CD8-positive, alpha-beta memory T cell (primary cell): ENCODE data around the gene TMEM8B. TPM values are rescaled to one million over a fixed set of nuclear protein-coding genes. Genes with fewer than 3 reads are reported as not detected.

Experiments used
- CTCF ChIA-PET: fragments of 350-600 bp; sonication (Branson Sonifier 250); formaldehyde crosslinking; loops from one replicate; lab custom pipeline; 2021; ENCODE audit warnings: antibody characterized with exemption; lab: Charles Lee
- POLR2A ChIA-PET: fragments of 350-600 bp; sonication (Branson Sonifier 250); formaldehyde crosslinking; loops from one replicate; lab custom pipeline; 2021; ENCODE audit warnings: antibody characterized with exemption; lab: Charles Lee
- DNase-seq, 5 donors: peaks; one replicate each; pipeline versions ENCODE4 v3.0.0 to v3.0.0-alpha.2; 2020 to 2022; ENCODE audit warnings: mixed read lengths in 1 of 5
- H3K27ac ChIP-seq: one replicate; pipeline ENCODE4 v1.7.0; 2013; ENCODE audit warnings: low read depth, mild to moderate bottlenecking, low read length, moderate library complexity
- H3K27me3 ChIP-seq: 2 replicates; pipeline ENCODE4 v1.7.0; 2013; ENCODE audit warnings: low read length, mild to moderate bottlenecking; ENCODE audit not compliant: insufficient read depth, poor library complexity, severe bottlenecking
- H3K36me3 ChIP-seq: 2 replicates; pipeline ENCODE4 v1.7.0; 2013; ENCODE audit warnings: mild to moderate bottlenecking, low read length, moderate library complexity; ENCODE audit not compliant: insufficient read depth
- H3K4me1 ChIP-seq: 2 replicates; pipeline ENCODE4 v1.7.0; 2013; ENCODE audit warnings: mild to moderate bottlenecking, low read length, moderate library complexity; ENCODE audit not compliant: insufficient read depth
- H3K4me3 ChIP-seq: 2 replicates; pipeline ENCODE4 v1.7.0; 2013; ENCODE audit warnings: mild to moderate bottlenecking, low read length
- H3K9me3 ChIP-seq: 2 replicates; pipeline ENCODE4 v1.7.0; 2013; ENCODE audit warnings: mild to moderate bottlenecking, low read length
- H3K27ac Mint-ChIP-seq, 8 donors: one replicate each; pipeline ENCODE4 v1.8.0; 2020 to 2021; ENCODE audit warnings: mixed read lengths in 8 of 8, mild to moderate bottlenecking in 6 of 8, inconsistent platforms in 3 of 8, moderate library complexity in 3 of 8
- H3K27me3 Mint-ChIP-seq, 2 donors: one replicate each; pipeline ENCODE4 v1.8.0; 2020 to 2021; ENCODE audit warnings: mixed read lengths in 2 of 2, mild to moderate bottlenecking in 1 of 2, moderate library complexity in 1 of 2
- H3K36me3 Mint-ChIP-seq, 3 donors: one replicate each; pipeline ENCODE4 v1.8.0; 2020 to 2021; ENCODE audit warnings: mixed read lengths in 3 of 3, inconsistent platforms in 1 of 3, mild to moderate bottlenecking in 1 of 3
- H3K4me1 Mint-ChIP-seq, 3 donors: one replicate each; pipeline ENCODE4 v1.8.0; 2020 to 2021; ENCODE audit warnings: mixed read lengths in 3 of 3, inconsistent platforms in 1 of 3, mild to moderate bottlenecking in 1 of 3
- H3K4me3 Mint-ChIP-seq, 7 donors: one replicate each; pipeline ENCODE4 v1.8.0; 2020 to 2021; ENCODE audit warnings: mixed read lengths in 7 of 7, mild to moderate bottlenecking in 6 of 7, moderate library complexity in 4 of 7, inconsistent platforms in 2 of 7
- H3K9me3 Mint-ChIP-seq, 5 donors: one replicate each; pipeline ENCODE4 v1.8.0; 2020 to 2022; ENCODE audit warnings: mixed read lengths in 5 of 5, mild to moderate bottlenecking in 3 of 5, moderate library complexity in 2 of 5, inconsistent platforms in 1 of 5
- polyA plus RNA-seq: library from polyadenylated mRNA; unstranded; fragments of 300-500 nt; fragmentation: Illumina TruSeq; gene quantifications from one replicate; pipeline ENCODE4 v1.2.3, GENCODE V29; 2021
- total RNA-seq, 2 experiments: library from RNA; stranded (reverse); gene quantifications; one replicate each; pipeline ENCODE4 v1.2.3, GENCODE V29; 2021

TMEM8B gene
- total and polyA plus RNA-seq, 3 experiments from 2014 or later, result 2.1 to 3.0 (median 3.0) TPM

DNA sequence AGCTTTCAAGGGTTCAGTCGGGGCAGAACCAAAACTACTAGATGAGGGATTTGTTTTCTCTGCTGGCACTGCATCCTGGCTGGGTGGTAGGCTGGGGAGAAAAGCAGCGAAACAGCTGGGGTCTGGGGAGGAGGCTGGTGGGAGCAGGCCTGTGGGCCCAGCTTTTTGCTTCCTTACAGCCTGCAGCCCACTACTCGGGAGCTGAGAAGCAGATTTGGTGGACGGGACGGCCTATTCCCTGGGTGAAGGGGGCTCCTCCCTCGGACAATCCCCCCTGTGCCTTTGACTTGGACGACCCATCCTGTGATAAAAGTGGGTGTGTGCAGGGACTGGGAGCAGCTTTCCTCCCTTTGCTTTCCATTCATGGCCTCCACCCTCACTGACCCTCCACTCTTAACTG lies 28.5 kb upstream of the TMEM8B start:
- Histone ChIP-seq H3K27me3 (no peaks in the 10 kb centered on the region), H3K27ac (no peak overlapping the region), H3K9me3 (no peaks in the 10 kb centered on the region), H3K4me3 (no peak overlapping the region), H3K4me1 (no peaks in the 10 kb centered on the region), H3K36me3 (peaks cover 3% of the 10 kb centered on the region)
- peaks cover 5 to 47% (median 17%) of the 10 kb centered on the region in 3 donors for H3K36me3 Mint-ChIP-seq
- peak overlapping the region in 1 of 8 donors; percentile 17 for H3K27ac Mint-ChIP-seq
- H3K4me3 Mint-ChIP-seq, result no peak overlapping the region
- no peak for DNase-seq
- H3K27me3 Mint-ChIP-seq, result peaks cover 0 to 1% of the 10 kb centered on the region in 2 donors
- CTCF ChIA-PET, result interaction anchor here (1.2 to 2.3 kb wide), 2 partner anchors 10 to 24 kb away, joined by 5 read pairs; no protein-coding TSS in a partner anchor
- POLR2A ChIA-PET, result no interaction called here
- H3K9me3 Mint-ChIP-seq, result no peaks in the 10 kb centered on the region
- no peaks in the 10 kb centered on the region for H3K4me1 Mint-ChIP-seq

- Histone ChIP-seq H3K27me3 (no peaks in the 10 kb centered on the region), H3K4me1 (no peaks in the 10 kb centered on the region), H3K9me3 (no peaks in the 10 kb centered on the region), H3K27ac (no peak overlapping the region), H3K36me3 (peaks cover 3% of the 10 kb centered on the region), H3K4me3 (no peak overlapping the region)
- Mint-ChIP-seq H3K9me3 (no peaks in the 10 kb centered on the region), H3K4me1 (no peaks in the 10 kb centered on the region), H3K27ac (peak overlapping the region in 3 of 8 donors; percentile 11 to 66 (median 18)), H3K36me3 (peaks cover 5 to 55% (median 18%) of the 10 kb centered on the region in 3 donors), H3K4me3 (no peak overlapping the region), H3K27me3 (peaks cover 0 to 1% of the 10 kb centered on the region in 2 donors)
- ChIA-PET POLR2A (interaction anchor here (0.6 kb wide), 1 partner anchor 25 kb away, joined by 5 read pairs; no protein-coding TSS in a partner anchor), CTCF (interaction anchor here (1.2 to 2.3 kb wide), 2 partner anchors 11 to 23 kb away, joined by 5 read pairs; no protein-coding TSS in a partner anchor)
- DNase-seq, result no peak
Measured at GRCh38 chr9:35801328-35802128, 27.5 kb upstream of the TMEM8B start.

GRCh38 chr9:35806101-35806500 lies 22.9 kb upstream of the TMEM8B start:
- Mint-ChIP-seq H3K27ac (peak overlapping the region in 1 of 8 donors; percentile 74), H3K36me3 (peaks cover 5 to 63% (median 14%) of the 10 kb centered on the region in 3 donors), H3K9me3 (no peaks in the 10 kb centered on the region), H3K4me3 (no peak overlapping the region), H3K4me1 (peaks cover under 1 to 6% (median 3%) of the 10 kb centered on the region in 3 donors), H3K27me3 (no peaks in the 10 kb centered on the region)
- Histone ChIP-seq H3K36me3 (peaks cover 3% of the 10 kb centered on the region), H3K4me1 (peaks cover under 1% of the 10 kb centered on the region), H3K27me3 (no peaks in the 10 kb centered on the region), H3K4me3 (no peak overlapping the region), H3K9me3 (no peaks in the 10 kb centered on the region), H3K27ac (no peak overlapping the region)
- ChIA-PET CTCF (interaction anchor here (0.7 kb wide), 1 partner anchor 76 kb away, joined by 3 read pairs; no protein-coding TSS in a partner anchor), POLR2A (no interaction called here)
- no peak for DNase-seq

DNA sequence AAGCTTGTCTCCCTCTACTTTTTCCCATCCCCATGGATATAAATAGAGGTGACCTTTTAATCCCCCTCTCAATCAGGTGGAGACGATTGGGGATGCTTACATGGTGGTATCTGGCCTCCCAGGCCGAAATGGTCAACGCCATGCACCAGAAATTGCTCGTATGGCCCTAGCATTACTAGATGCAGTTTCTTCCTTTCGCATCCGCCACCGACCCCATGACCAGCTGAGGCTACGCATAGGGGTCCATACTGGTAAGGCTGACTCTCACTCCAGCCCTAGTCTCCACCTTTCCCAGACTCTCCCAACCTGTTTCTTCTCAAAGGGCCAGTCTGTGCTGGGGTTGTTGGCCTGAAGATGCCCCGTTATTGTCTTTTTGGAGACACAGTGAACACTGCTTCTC lies 20.6 kb upstream of the TMEM8B start:
- no peaks in the 10 kb centered on the region for H3K27me3 ChIP-seq
- peaks cover 21 to 30% (median 24%) of the 10 kb centered on the region in 3 donors for H3K4me1 Mint-ChIP-seq
- no peak overlapping the region for H3K4me3 ChIP-seq
- peaks cover 0 to 47% (median 6%) of the 10 kb centered on the region in 3 donors for H3K36me3 Mint-ChIP-seq
- peaks cover 3% of the 10 kb centered on the region for H3K36me3 ChIP-seq
- no peaks in the 10 kb centered on the region for H3K9me3 ChIP-seq
- peaks cover 0 to 4% of the 10 kb centered on the region in 2 donors for H3K27me3 Mint-ChIP-seq
- no peaks in the 10 kb centered on the region for H3K9me3 Mint-ChIP-seq
- H3K4me3 Mint-ChIP-seq, result no peak overlapping the region
- H3K27ac Mint-ChIP-seq, result peak overlapping the region in 3 of 8 donors; percentile 65 to 74 (median 68)
- ChIA-PET CTCF (interaction anchor here (1.2 to 1.9 kb wide), 2 partner anchors 18 kb away, joined by 5 to 7 read pairs; no protein-coding TSS in a partner anchor), POLR2A (no interaction called here)
- no peak overlapping the region for H3K27ac ChIP-seq
- peaks cover 20% of the 10 kb centered on the region for H3K4me1 ChIP-seq
- no peak for DNase-seq

DNA sequence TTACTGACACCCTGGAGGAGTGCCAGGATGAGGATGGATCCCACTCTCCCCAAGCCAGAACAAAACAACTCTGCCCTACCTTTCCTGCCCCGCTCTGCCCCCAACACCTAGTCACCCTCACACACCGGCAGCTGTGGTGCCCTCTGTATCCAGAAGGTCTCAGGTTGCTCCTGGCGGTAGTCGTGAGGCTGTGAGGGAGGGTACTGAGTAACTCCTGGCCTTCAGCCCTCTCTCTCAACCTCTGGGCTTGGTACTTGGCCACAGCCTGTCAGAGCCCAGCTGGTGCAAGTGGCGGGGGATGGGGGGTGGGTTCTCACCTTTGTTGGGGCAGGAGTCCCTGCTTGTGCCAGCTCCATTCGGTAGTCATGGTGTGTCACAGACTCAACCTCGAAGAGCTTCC lies 18.9 kb upstream of the TMEM8B start:
- CTCF ChIA-PET, result interaction anchor here (1.0 kb wide), 1 partner anchor 75 kb away, joined by 5 read pairs; no protein-coding TSS in a partner anchor
- H3K27ac ChIP-seq, result no peak overlapping the region
- H3K36me3 Mint-ChIP-seq, result peaks cover 0 to 44% (median 5%) of the 10 kb centered on the region in 3 donors
- H3K27ac Mint-ChIP-seq, result peak overlapping the region in 7 of 8 donors; percentile 36 to 98 (median 64)
- H3K9me3 Mint-ChIP-seq, result no peaks in the 10 kb centered on the region
- H3K4me3 Mint-ChIP-seq, result no peak overlapping the region
- H3K4me1 Mint-ChIP-seq, result peaks cover 31 to 41% (median 36%) of the 10 kb centered on the region in 3 donors
- H3K27me3 Mint-ChIP-seq, result peaks cover 0 to 4% of the 10 kb centered on the region in 2 donors
- no peaks in the 10 kb centered on the region for H3K27me3 ChIP-seq
- H3K9me3 ChIP-seq, result no peaks in the 10 kb centered on the region
- no peak overlapping the region for H3K4me3 ChIP-seq
- H3K4me1 ChIP-seq, result peaks cover 29% of the 10 kb centered on the region
- POLR2A ChIA-PET, result no interaction called here
- no peak for DNase-seq
- peaks cover 2% of the 10 kb centered on the region for H3K36me3 ChIP-seq

GRCh38 chr9:35811381-35812024 lies 17.5 kb upstream of the TMEM8B start:
- no peak for DNase-seq
- Mint-ChIP-seq H3K9me3 (no peaks in the 10 kb centered on the region), H3K4me3 (peak overlapping the region; percentile 83 to 92 (median 91)), H3K27ac (peak overlapping the region; percentile 92 to 99 (median 98)), H3K36me3 (peaks cover 0 to 36% (median 4%) of the 10 kb centered on the region in 3 donors), H3K27me3 (peaks cover 0 to 7% of the 10 kb centered on the region in 2 donors), H3K4me1 (peaks cover 36 to 49% (median 43%) of the 10 kb centered on the region in 3 donors)
- peak overlapping the region; percentile 62 for H3K27ac ChIP-seq
- CTCF ChIA-PET, result interaction anchor here (0.8 to 3.6 kb wide), 11 partner anchors 8 to 194 kb away, joined by 3 to 16 read pairs (median 6); partner anchors contain the start of genes CCDC107 and RMRP
- POLR2A ChIA-PET, result interaction anchor here (1.1 to 1.3 kb wide), 2 partner anchors 18 to 80 kb away, joined by 3 to 8 read pairs; partner anchors contain the start of genes CREB3, FAM221B, TLN1 and TMEM8B
- peak overlapping the region; percentile 56 for H3K4me3 ChIP-seq
- H3K36me3 ChIP-seq, result no peaks in the 10 kb centered on the region
- peaks cover 29% of the 10 kb centered on the region for H3K4me1 ChIP-seq
- no peaks in the 10 kb centered on the region for H3K9me3 ChIP-seq
- H3K27me3 ChIP-seq, result no peaks in the 10 kb centered on the region

- H3K27ac ChIP-seq, result peak within 1 kb of the TSS; percentile 62
- no peaks in the 10 kb centered on the region for H3K9me3 ChIP-seq
- ChIA-PET POLR2A (interaction anchor here (0.5 to 1.3 kb wide), 4 partner anchors 11 to 436 kb away, joined by 3 to 8 read pairs (median 3); partner anchors contain the start of genes CREB3, FAM221B, TLN1 and TMEM8B), CTCF (interaction anchor here (0.8 to 3.6 kb wide), 13 partner anchors 8 to 195 kb away, joined by 3 to 16 read pairs (median 4); partner anchors contain the start of genes CCDC107, CREB3, RMRP and TLN1)
- Mint-ChIP-seq H3K27me3 (peaks cover 0 to 7% of the 10 kb centered on the region in 2 donors), H3K4me1 (peaks cover 36 to 49% (median 43%) of the 10 kb centered on the region in 3 donors), H3K9me3 (no peaks in the 10 kb centered on the region), H3K27ac (peak within 1 kb of the TSS; percentile 92 to 99 (median 98)), H3K36me3 (peaks cover 0 to 32% (median 3%) of the 10 kb centered on the region in 3 donors), H3K4me3 (peak within 1 kb of the TSS; percentile 83 to 94 (median 91))
- no peaks in the 10 kb centered on the region for H3K36me3 ChIP-seq
- H3K4me3 ChIP-seq, result peak within 1 kb of the TSS; percentile 56
- H3K4me1 ChIP-seq, result peaks cover 29% of the 10 kb centered on the region
- DNase-seq, result peak; percentile 94 to 99 (median 97)
- H3K27me3 ChIP-seq, result no peaks in the 10 kb centered on the region
Measured at GRCh38 chr9:35812025-35812602, 16.9 kb upstream of the TMEM8B start, which contains the start of gene SPAG8. Gene SPAG8, minus strand, starts transcription at chr9:35812262. Its CDS starts 115 bp downstream, at chr9:35812147.
